WTC11 (cell line): Measurements from ENCODE around the gene VPS4B. TPM values are rescaled to one million over a fixed set of nuclear protein-coding genes. Genes with fewer than 3 reads are reported as not detected.

Experiments
- ATAC-seq: fragments of 200-7000 bp; cut with Tn5 transposase; 2 replicates; pipeline ENCODE4 v1.10.0; 2021; ENCODE audit warnings: mild to moderate bottlenecking, moderate library complexity
- CTCF ChIA-PET: fragments of 300-600 bp; sonication (Branson Sonifier 250); formaldehyde crosslinking; loops from one replicate; lab custom pipeline; 2021; ENCODE audit warnings: antibody characterized with exemption; lab: Charles Lee
- POLR2A ChIA-PET: fragments of 350-600 bp; sonication (Branson Sonifier 250); formaldehyde crosslinking; loops from one replicate; lab custom pipeline; 2021; ENCODE audit warnings: antibody characterized with exemption; lab: Charles Lee
- DNase-seq: peaks from one replicate; pipeline ENCODE4 v3.0.0; 2021; ENCODE audit warnings: low spot score
- H3K27ac Mint-ChIP-seq: 2 replicates; pipeline ENCODE4 v1.8.0; 2021; ENCODE audit warnings: mixed read lengths
- H3K27me3 Mint-ChIP-seq: 2 replicates; pipeline ENCODE4 v1.8.0; 2021; ENCODE audit warnings: low read depth, mild to moderate bottlenecking, moderate library complexity, mixed read lengths
- H3K36me3 Mint-ChIP-seq: 2 replicates; pipeline ENCODE4 v1.8.0; 2021; ENCODE audit warnings: mixed read lengths
- H3K4me1 Mint-ChIP-seq: 2 replicates; pipeline ENCODE4 v1.8.0; 2022; ENCODE audit warnings: mixed read lengths
- H3K4me3 Mint-ChIP-seq: 2 replicates; pipeline ENCODE4 v1.8.0; 2021; ENCODE audit warnings: mild to moderate bottlenecking, moderate library complexity, mixed read lengths
- H3K9me3 Mint-ChIP-seq: 2 replicates; pipeline ENCODE4 v1.8.0; 2021; ENCODE audit warnings: mixed read lengths
- CREM ChIP-seq: sonication (generic); formaldehyde crosslinking; IDR thresholded peaks from 2 replicates; pipeline ENCODE4 v1.8.1; 2022; ENCODE audit warnings: mild to moderate bottlenecking, missing genetic modification reagents, moderate library complexity
- EMX1 ChIP-seq: fragments of 250-450 bp; sonication (Bioruptor Pico); IDR thresholded peaks from 2 replicates; pipeline ENCODE4 v1.8.0; 2021; ENCODE audit warnings: mild to moderate bottlenecking
- ESRRA ChIP-seq: sonication (generic); formaldehyde crosslinking; IDR thresholded peaks from 2 replicates; pipeline ENCODE4 v1.8.1; 2022; ENCODE audit warnings: mild to moderate bottlenecking, missing genetic modification reagents, borderline replicate concordance
- KAT7 ChIP-seq: sonication (generic); formaldehyde crosslinking; IDR thresholded peaks from 2 replicates; pipeline ENCODE4 v1.8.1; 2023; ENCODE audit warnings: missing genetic modification reagents, mild to moderate bottlenecking, borderline replicate concordance
- NR2C2 ChIP-seq: sonication (generic); formaldehyde crosslinking; IDR thresholded peaks from 2 replicates; pipeline ENCODE4 v1.8.0; 2022; ENCODE audit warnings: mild to moderate bottlenecking, missing genetic modification reagents
- OVOL2 ChIP-seq: fragments of 250-450 bp; sonication (Bioruptor Pico); IDR thresholded peaks from 2 replicates; pipeline ENCODE4 v1.9.0; 2021; ENCODE audit warnings: mild to moderate bottlenecking, borderline replicate concordance
- RORB ChIP-seq: fragments of 250-450 bp; sonication (Bioruptor Pico); IDR thresholded peaks from 2 replicates; pipeline ENCODE4 v1.9.0; 2021; ENCODE audit warnings: mild to moderate bottlenecking
- ZNF317 ChIP-seq: sonication (generic); formaldehyde crosslinking; IDR thresholded peaks from 2 replicates; pipeline ENCODE4 v1.8.1; 2023; ENCODE audit warnings: low read depth, mild to moderate bottlenecking, moderate library complexity, missing genetic modification reagents, borderline replicate concordance
- ZNF396 ChIP-seq: fragments of 250-450 bp; sonication (Bioruptor Pico); IDR thresholded peaks from 2 replicates; pipeline ENCODE4 v1.8.0; 2021; ENCODE audit warnings: mild to moderate bottlenecking, moderate library complexity, borderline replicate concordance
- total RNA-seq: library from RNA; stranded (reverse); gene quantifications from 3 replicates; pipeline ENCODE4 v1.2.3, GENCODE V29; 2021
- TF ChIP-seq, protein P1 (sequence below): sonication (generic); formaldehyde crosslinking; IDR thresholded peaks from 2 replicates; pipeline ENCODE4 v1.8.0; 2023; ENCODE audit warnings: mild to moderate bottlenecking, missing genetic modification reagents
- TF ChIP-seq, protein P2 (sequence below): fragments of 250-450 bp; sonication (Bioruptor Pico); IDR thresholded peaks from 2 replicates; pipeline ENCODE4 v2.1.2; 2022; ENCODE audit warnings: mild to moderate bottlenecking, moderate library complexity
- TF ChIP-seq, protein P3 (sequence below): sonication (generic); formaldehyde crosslinking; IDR thresholded peaks from 2 replicates; pipeline ENCODE4 v1.8.1; 2022; ENCODE audit warnings: mild to moderate bottlenecking, moderate library complexity, missing genetic modification reagents
- TF ChIP-seq, protein P4 (sequence below): sonication (generic); formaldehyde crosslinking; IDR thresholded peaks from 2 replicates; pipeline ENCODE4 v1.8.0; 2022; ENCODE audit warnings: mild to moderate bottlenecking, missing genetic modification reagents
- TF ChIP-seq, protein P5 (sequence below): fragments of 250-450 bp; sonication (Bioruptor Pico); IDR thresholded peaks from 2 replicates; pipeline ENCODE4 v1.9.0; 2021; ENCODE audit warnings: mild to moderate bottlenecking
- TF ChIP-seq, protein P6 (sequence below): sonication (generic); formaldehyde crosslinking; conservative IDR thresholded peaks from 2 replicates; pipeline ENCODE4 v1.8.1; 2022; ENCODE audit warnings: mild to moderate bottlenecking, missing genetic modification reagents
- TF ChIP-seq, protein P7 (sequence below): sonication (generic); formaldehyde crosslinking; conservative IDR thresholded peaks from 2 replicates; pipeline ENCODE4 v1.8.1; 2023; ENCODE audit warnings: mild to moderate bottlenecking, low read depth, missing genetic modification reagents, moderate library complexity

Gene VPS4B
- total RNA-seq, 1 experiment from 2014 or later, result 37.8 TPM

DNA sequence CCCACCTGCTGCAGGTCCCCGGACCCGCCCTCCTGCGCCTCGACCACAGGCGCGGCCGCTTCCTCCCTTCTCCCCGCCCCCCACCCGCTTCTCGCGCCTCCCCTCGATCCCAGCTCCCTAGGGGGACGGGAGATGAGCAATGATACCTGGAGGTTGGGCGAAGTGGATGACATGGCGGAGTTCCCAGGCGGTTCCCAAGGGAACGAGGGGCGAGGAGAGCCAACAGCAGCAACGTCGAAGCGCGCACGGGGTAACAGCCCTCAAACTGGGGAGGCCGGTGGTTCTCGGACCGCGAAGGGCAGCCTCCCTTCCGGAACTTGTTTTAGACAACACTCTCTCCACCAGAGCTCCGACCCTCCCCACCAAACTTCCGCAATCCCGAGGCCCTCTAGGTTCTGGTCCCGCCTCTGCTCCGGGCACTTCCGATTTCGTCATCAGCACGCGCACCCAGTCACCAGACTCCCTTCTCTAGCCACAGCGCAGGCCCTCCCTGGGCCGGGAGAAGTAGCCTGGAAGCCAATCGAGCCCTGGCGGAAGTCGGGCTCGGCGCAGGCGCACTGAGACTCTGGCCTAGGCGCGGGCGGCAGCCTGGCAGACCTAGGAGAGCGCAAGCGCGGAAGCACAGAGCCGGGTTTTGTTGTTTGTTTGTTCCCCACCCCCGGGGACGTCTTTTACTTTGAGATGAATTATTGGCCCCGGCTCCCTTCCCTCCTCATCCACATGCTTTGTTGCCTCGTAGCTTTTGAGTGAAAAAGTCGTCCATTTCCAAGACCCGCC, at the start of gene VPS4B (continued):
- TF ChIP-seq, protein P1, sequence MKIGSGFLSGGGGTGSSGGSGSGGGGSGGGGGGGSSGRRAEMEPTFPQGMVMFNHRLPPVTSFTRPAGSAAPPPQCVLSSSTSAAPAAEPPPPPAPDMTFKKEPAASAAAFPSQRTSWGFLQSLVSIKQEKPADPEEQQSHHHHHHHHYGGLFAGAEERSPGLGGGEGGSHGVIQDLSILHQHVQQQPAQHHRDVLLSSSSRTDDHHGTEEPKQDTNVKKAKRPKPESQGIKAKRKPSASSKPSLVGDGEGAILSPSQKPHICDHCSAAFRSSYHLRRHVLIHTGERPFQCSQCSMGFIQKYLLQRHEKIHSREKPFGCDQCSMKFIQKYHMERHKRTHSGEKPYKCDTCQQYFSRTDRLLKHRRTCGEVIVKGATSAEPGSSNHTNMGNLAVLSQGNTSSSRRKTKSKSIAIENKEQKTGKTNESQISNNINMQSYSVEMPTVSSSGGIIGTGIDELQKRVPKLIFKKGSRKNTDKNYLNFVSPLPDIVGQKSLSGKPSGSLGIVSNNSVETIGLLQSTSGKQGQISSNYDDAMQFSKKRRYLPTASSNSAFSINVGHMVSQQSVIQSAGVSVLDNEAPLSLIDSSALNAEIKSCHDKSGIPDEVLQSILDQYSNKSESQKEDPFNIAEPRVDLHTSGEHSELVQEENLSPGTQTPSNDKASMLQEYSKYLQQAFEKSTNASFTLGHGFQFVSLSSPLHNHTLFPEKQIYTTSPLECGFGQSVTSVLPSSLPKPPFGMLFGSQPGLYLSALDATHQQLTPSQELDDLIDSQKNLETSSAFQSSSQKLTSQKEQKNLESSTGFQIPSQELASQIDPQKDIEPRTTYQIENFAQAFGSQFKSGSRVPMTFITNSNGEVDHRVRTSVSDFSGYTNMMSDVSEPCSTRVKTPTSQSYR (CRISPR knock-in tag), result no peak
- no peak for TF ChIP-seq ESRRA (CRISPR knock-in tag)
- TF ChIP-seq, all 79 proteins: peak for 16

DNA sequence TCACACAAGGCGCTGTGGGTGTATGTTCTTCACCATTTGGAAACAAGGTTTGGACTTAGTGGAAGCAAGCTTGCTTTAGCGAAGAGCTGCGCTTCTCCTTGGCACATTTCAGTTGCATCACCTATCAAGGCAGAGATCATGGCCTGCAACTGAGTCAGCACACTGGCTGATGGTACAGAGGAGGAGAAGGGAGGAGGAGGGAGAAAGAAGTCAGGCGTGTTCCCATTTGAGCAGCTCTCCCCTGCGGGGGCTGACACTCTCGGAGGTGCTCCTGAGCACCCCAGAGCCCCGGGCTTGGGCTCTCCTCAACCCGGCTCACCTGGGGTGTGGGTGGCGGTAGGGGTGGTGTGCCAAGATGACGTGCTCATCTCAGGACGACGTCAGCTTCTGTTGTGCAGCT, 48.5 kb upstream of the VPS4B start:
- Mint-ChIP-seq H3K4me1 (no peaks in the 10 kb centered on the region), H3K36me3 (no peaks in the 10 kb centered on the region), H3K27ac (peak overlapping the region; percentile 77; the same call in 1 of the 2 replicates), H3K27me3 (no peaks in the 10 kb centered on the region)
- no peak for DNase-seq
- ATAC-seq, result no peak
- TF ChIP-seq EMX1 (CRISPR knock-in tag) (no peak), ZNF396 (CRISPR knock-in tag) (no peak)
- TF ChIP-seq, protein P2, sequence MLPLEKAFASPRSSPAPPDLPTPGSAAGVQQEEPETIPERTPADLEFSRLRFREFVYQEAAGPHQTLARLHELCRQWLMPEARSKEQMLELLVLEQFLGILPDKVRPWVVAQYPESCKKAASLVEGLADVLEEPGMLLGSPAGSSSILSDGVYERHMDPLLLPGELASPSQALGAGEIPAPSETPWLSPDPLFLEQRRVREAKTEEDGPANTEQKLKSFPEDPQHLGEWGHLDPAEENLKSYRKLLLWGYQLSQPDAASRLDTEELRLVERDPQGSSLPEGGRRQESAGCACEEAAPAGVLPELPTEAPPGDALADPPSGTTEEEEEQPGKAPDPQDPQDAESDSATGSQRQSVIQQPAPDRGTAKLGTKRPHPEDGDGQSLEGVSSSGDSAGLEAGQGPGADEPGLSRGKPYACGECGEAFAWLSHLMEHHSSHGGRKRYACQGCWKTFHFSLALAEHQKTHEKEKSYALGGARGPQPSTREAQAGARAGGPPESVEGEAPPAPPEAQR (CRISPR knock-in tag), result no peak
- TF ChIP-seq, protein P3, sequence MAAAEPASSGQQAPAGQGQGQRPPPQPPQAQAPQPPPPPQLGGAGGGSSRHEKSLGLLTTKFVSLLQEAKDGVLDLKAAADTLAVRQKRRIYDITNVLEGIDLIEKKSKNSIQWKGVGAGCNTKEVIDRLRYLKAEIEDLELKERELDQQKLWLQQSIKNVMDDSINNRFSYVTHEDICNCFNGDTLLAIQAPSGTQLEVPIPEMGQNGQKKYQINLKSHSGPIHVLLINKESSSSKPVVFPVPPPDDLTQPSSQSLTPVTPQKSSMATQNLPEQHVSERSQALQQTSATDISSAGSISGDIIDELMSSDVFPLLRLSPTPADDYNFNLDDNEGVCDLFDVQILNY (CRISPR knock-in tag), result no peak
- TF ChIP-seq, protein P4, sequence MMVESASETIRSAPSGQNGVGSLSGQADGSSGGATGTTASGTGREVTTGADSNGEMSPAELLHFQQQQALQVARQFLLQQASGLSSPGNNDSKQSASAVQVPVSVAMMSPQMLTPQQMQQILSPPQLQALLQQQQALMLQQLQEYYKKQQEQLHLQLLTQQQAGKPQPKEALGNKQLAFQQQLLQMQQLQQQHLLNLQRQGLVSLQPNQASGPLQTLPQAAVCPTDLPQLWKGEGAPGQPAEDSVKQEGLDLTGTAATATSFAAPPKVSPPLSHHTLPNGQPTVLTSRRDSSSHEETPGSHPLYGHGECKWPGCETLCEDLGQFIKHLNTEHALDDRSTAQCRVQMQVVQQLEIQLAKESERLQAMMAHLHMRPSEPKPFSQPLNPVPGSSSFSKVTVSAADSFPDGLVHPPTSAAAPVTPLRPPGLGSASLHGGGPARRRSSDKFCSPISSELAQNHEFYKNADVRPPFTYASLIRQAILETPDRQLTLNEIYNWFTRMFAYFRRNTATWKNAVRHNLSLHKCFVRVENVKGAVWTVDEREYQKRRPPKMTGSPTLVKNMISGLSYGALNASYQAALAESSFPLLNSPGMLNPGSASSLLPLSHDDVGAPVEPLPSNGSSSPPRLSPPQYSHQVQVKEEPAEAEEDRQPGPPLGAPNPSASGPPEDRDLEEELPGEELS (CRISPR knock-in tag), result no peak
- TF ChIP-seq, all 79 proteins: peak for 0
- ChIA-PET POLR2A (no interaction called here), CTCF (no interaction called here)
- no peak overlapping the region for H3K4me3 Mint-ChIP-seq
- no peaks in the 10 kb centered on the region for H3K9me3 Mint-ChIP-seq

DNA sequence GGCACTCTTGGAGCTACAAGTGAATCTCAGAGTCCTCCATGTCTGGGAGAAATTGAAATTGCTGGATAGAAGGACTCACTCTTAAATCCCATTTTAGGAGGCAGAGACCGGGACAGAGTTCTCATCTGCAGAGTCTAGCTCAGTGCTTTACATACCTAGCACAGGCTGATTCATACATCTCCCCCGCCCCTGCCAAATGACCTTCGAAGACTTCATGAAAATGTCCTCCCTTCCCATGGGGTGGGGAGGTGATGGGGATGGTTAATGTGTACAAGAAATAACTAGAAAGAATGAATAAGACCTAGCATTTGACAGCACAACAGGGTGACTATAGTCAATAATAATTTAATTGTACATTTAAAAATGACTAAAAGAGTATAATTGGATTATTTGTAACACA, 46.3 kb upstream of the VPS4B start:
- Mint-ChIP-seq H3K4me1 (no peaks in the 10 kb centered on the region), H3K27ac (no peak overlapping the region), H3K27me3 (no peaks in the 10 kb centered on the region), H3K4me3 (no peak overlapping the region), H3K36me3 (no peaks in the 10 kb centered on the region), H3K9me3 (no peaks in the 10 kb centered on the region)
- POLR2A ChIA-PET, result no interaction called here
- TF ChIP-seq, protein P5, sequence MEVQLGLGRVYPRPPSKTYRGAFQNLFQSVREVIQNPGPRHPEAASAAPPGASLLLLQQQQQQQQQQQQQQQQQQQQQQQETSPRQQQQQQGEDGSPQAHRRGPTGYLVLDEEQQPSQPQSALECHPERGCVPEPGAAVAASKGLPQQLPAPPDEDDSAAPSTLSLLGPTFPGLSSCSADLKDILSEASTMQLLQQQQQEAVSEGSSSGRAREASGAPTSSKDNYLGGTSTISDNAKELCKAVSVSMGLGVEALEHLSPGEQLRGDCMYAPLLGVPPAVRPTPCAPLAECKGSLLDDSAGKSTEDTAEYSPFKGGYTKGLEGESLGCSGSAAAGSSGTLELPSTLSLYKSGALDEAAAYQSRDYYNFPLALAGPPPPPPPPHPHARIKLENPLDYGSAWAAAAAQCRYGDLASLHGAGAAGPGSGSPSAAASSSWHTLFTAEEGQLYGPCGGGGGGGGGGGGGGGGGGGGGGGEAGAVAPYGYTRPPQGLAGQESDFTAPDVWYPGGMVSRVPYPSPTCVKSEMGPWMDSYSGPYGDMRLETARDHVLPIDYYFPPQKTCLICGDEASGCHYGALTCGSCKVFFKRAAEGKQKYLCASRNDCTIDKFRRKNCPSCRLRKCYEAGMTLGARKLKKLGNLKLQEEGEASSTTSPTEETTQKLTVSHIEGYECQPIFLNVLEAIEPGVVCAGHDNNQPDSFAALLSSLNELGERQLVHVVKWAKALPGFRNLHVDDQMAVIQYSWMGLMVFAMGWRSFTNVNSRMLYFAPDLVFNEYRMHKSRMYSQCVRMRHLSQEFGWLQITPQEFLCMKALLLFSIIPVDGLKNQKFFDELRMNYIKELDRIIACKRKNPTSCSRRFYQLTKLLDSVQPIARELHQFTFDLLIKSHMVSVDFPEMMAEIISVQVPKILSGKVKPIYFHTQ, result no peak
- DNase-seq, result no peak
- no peak for ATAC-seq
- CTCF ChIA-PET, result no interaction called here

DNA sequence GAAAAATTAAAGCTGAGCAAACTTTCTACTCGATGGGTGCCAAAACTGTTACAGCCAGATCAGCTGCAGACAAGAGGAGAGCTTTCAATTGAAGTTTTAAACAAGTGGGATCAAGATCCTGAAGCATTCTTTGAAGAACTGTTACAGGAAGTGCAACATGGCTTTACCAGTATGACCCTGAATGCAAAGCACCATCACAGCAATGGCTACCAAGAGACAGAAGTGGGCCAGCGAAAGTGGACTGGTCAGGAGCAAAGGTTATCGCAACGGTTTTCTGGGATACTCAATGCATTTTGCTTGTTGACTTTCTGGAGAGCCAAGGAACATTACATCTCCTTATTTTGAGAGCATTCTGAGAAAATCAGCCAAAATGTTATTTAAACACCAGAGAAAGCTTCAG, 45.4 kb upstream of the VPS4B start:
- Mint-ChIP-seq H3K27me3 (no peaks in the 10 kb centered on the region), H3K9me3 (no peaks in the 10 kb centered on the region), H3K4me1 (no peaks in the 10 kb centered on the region), H3K27ac (no peak overlapping the region), H3K4me3 (no peak overlapping the region), H3K36me3 (no peaks in the 10 kb centered on the region)
- ChIA-PET CTCF (no interaction called here), POLR2A (no interaction called here)
- DNase-seq (no peak), ATAC-seq (no peak)
- TF ChIP-seq KAT7 (CRISPR knock-in tag) (no peak), OVOL2 (CRISPR knock-in tag) (no peak), ZNF317 (no peak), RORB (CRISPR knock-in tag) (no peak), NR2C2 (CRISPR knock-in tag) (no peak), CREM (no peak)
- TF ChIP-seq, protein P6, sequence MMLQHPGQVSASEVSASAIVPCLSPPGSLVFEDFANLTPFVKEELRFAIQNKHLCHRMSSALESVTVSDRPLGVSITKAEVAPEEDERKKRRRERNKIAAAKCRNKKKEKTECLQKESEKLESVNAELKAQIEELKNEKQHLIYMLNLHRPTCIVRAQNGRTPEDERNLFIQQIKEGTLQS (CRISPR knock-in tag), result no peak
- TF ChIP-seq, protein P7, sequence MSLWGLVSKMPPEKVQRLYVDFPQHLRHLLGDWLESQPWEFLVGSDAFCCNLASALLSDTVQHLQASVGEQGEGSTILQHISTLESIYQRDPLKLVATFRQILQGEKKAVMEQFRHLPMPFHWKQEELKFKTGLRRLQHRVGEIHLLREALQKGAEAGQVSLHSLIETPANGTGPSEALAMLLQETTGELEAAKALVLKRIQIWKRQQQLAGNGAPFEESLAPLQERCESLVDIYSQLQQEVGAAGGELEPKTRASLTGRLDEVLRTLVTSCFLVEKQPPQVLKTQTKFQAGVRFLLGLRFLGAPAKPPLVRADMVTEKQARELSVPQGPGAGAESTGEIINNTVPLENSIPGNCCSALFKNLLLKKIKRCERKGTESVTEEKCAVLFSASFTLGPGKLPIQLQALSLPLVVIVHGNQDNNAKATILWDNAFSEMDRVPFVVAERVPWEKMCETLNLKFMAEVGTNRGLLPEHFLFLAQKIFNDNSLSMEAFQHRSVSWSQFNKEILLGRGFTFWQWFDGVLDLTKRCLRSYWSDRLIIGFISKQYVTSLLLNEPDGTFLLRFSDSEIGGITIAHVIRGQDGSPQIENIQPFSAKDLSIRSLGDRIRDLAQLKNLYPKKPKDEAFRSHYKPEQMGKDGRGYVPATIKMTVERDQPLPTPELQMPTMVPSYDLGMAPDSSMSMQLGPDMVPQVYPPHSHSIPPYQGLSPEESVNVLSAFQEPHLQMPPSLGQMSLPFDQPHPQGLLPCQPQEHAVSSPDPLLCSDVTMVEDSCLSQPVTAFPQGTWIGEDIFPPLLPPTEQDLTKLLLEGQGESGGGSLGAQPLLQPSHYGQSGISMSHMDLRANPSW (CRISPR knock-in tag), result no peak
